Kidney epithelial cell (primary cell): Measurements from ENCODE around the gene RALGPS2. TPM values are rescaled to one million over a fixed set of nuclear protein-coding genes. Genes with fewer than 3 reads are reported as not detected.

Experiments
- DNase-seq: peaks from one replicate; pipeline ENCODE4 v3.0.0-alpha.2; 2010; ENCODE audit warnings: low read depth
- H3K27me3 ChIP-seq: 2 replicates; pipeline ENCODE4 v1.6.0; 2011; ENCODE audit warnings: low read length; ENCODE audit not compliant: control insufficient read depth, insufficient read depth
- H3K36me3 ChIP-seq: 2 replicates; pipeline ENCODE4 v1.5.1; 2011; ENCODE audit warnings: low read length; ENCODE audit not compliant: control insufficient read depth, insufficient read depth
- H3K4me3 ChIP-seq: 2 replicates; pipeline ENCODE4 v1.5.1; 2011; ENCODE audit warnings: low read depth, mild to moderate bottlenecking, control low read depth, low read length
- CTCF ChIP-seq: IDR thresholded peaks from 2 replicates; pipeline ENCODE4 v1.5.1; 2011; ENCODE audit warnings: mild to moderate bottlenecking, moderate library complexity, low read length, control low read depth, inconsistent platforms; ENCODE audit not compliant: insufficient read depth, poor library complexity, severe bottlenecking
- total RNA-seq: library from RNA; depleted of rRNA; stranded (reverse); fragments of >200 nt; gene quantifications from 2 replicates; pipeline ENCODE4 v1.2.3, GENCODE V29; 2015

RALGPS2 gene
- total RNA-seq, 1 donor from 2014 or later = 11.6 TPM

GRCh38 chr1:178918955-178919354 is 193.9 kb downstream of the RALGPS2 start:
- H3K27me3 ChIP-seq = no peaks in the 10 kb centered on the region
- H3K4me3 ChIP-seq = no peak overlapping the region
- no peak for TF ChIP-seq CTCF
- no peak for DNase-seq
- H3K36me3 ChIP-seq = no peaks in the 10 kb centered on the region

- no peaks in the 10 kb centered on the region for H3K27me3 ChIP-seq
- no peak overlapping the region for H3K4me3 ChIP-seq
- no peak for DNase-seq
- no peak for TF ChIP-seq CTCF
- H3K36me3 ChIP-seq = no peaks in the 10 kb centered on the region
Measured at GRCh38 chr1:178919581-178919980, 194.5 kb downstream of the RALGPS2 start.

- no peaks in the 10 kb centered on the region for H3K36me3 ChIP-seq
- DNase-seq = no peak
- H3K4me3 ChIP-seq = no peak overlapping the region
- no peak for TF ChIP-seq CTCF
- no peaks in the 10 kb centered on the region for H3K27me3 ChIP-seq
Measured at GRCh38 chr1:178921499-178921898, 196.5 kb downstream of the RALGPS2 start.

- no peak for TF ChIP-seq CTCF
- Histone ChIP-seq H3K36me3 (no peaks in the 10 kb centered on the region), H3K4me3 (no peak overlapping the region), H3K27me3 (no peaks in the 10 kb centered on the region)
- no peak for DNase-seq
Measured at GRCh38 chr1:178923512-178923911, 198.5 kb downstream of the RALGPS2 start.

GRCh38 chr1:178926046-178926445 is 201.0 kb downstream of the RALGPS2 start:
- Histone ChIP-seq H3K27me3 (no peaks in the 10 kb centered on the region), H3K4me3 (no peak overlapping the region), H3K36me3 (no peaks in the 10 kb centered on the region)
- DNase-seq = no peak
- no peak for TF ChIP-seq CTCF

- DNase-seq = no peak
- Histone ChIP-seq H3K27me3 (no peaks in the 10 kb centered on the region), H3K4me3 (no peak overlapping the region), H3K36me3 (no peaks in the 10 kb centered on the region)
- no peak for TF ChIP-seq CTCF
Measured at GRCh38 chr1:178927003-178927402, 202.0 kb downstream of the RALGPS2 start.
